HEK293 (cell line): ENCODE measurements around the gene FGF9.

ENCODE experiments used
- CTCF ChIA-PET: fragments of 350-600 bp; formaldehyde crosslinking; extraction: SDS; loops from one replicate; lab custom pipeline; 2021; ENCODE audit warnings: antibody characterized with exemption; lab: Yijun Ruan, JAX
- POLR2A ChIA-PET: fragments of 300-600 bp; formaldehyde crosslinking; extraction: SDS; loops from one replicate; lab custom pipeline; 2020; ENCODE audit warnings: antibody characterized with exemption, inconsistent platforms; lab: Yijun Ruan, JAX
- H3K27ac ChIP-seq: fragments of 200-500 bp; sonication (Bioruptor generic); 2 replicates; pipeline ENCODE4 v1.5.1; 2014; ENCODE audit warnings: low read depth, low read length, control low read depth, inconsistent platforms; ENCODE audit errors: extremely low read depth
- H3K36me3 ChIP-seq, 2 experiments: fragments of 200-500 bp in 1 of 2; sonication (Bioruptor generic) in 1 of 2; 1 replicate in 1 of 2; 2 replicates in 1 of 2; pipeline ENCODE4 v1.5.1; 2014 to 2017; ENCODE audit warnings: inconsistent platforms in 2 of 2, low read length in 2 of 2; ENCODE audit not compliant: control insufficient read depth in 2 of 2, insufficient read depth in 1 of 2
- H3K4me1 ChIP-seq: fragments of 200-500 bp; sonication (Bioruptor generic); 2 replicates; pipeline ENCODE4 v1.5.1; 2014; ENCODE audit warnings: mild to moderate bottlenecking, low read length, inconsistent platforms; ENCODE audit not compliant: control insufficient read depth, insufficient read depth
- H3K4me3 ChIP-seq: 2 replicates; pipeline ENCODE4 v1.5.1; 2011; ENCODE audit warnings: low read depth, mild to moderate bottlenecking, control low read depth, low read length, moderate library complexity
- H3K9me3 ChIP-seq: fragments of 200-500 bp; sonication (Bioruptor generic); 2 replicates; pipeline ENCODE4 v1.5.1; 2014; ENCODE audit warnings: low read depth, low read length, inconsistent platforms; ENCODE audit not compliant: control insufficient read depth, insufficient read depth
- MZF1 ChIP-seq: fragments of 450-650 bp; formaldehyde crosslinking; IDR thresholded peaks from 2 replicates; pipeline ENCODE4 v1.5.1; 2017; ENCODE audit warnings: missing biosample characterization, missing genetic modification characterization, borderline replicate concordance
- PRDM2 ChIP-seq: fragments of 450-650 bp; formaldehyde crosslinking; IDR thresholded peaks from 2 replicates; pipeline ENCODE4 v1.5.1; 2016; ENCODE audit warnings: missing biosample characterization, missing genetic modification characterization, borderline replicate concordance
- REPIN1 ChIP-seq: fragments of 450-650 bp; formaldehyde crosslinking; IDR thresholded peaks from 2 replicates; pipeline ENCODE4 v1.5.1; 2017; ENCODE audit warnings: missing biosample characterization, missing genetic modification characterization, low read depth
- SCRT1 ChIP-seq: fragments of 450-650 bp; formaldehyde crosslinking; IDR thresholded peaks from 2 replicates; pipeline ENCODE4 v1.5.1; 2016; ENCODE audit warnings: missing biosample characterization, missing genetic modification characterization, borderline replicate concordance
- TRIM28 ChIP-seq: IDR thresholded peaks from 2 replicates; pipeline ENCODE4 v1.6.1; 2011; ENCODE audit warnings: low read length, control low read depth, borderline replicate concordance
- ZNF112 ChIP-seq: fragments of 450-650 bp; formaldehyde crosslinking; IDR thresholded peaks from 2 replicates; pipeline ENCODE4 v1.5.0; 2017; ENCODE audit warnings: missing biosample characterization, missing genetic modification characterization
- ZNF138 ChIP-seq: fragments of 450-650 bp; formaldehyde crosslinking; IDR thresholded peaks from 2 replicates; pipeline ENCODE4 v1.5.1; 2016; ENCODE audit warnings: missing biosample characterization, missing genetic modification characterization, borderline replicate concordance
- ZNF24 ChIP-seq: fragments of 450-650 bp; formaldehyde crosslinking; IDR thresholded peaks from 2 replicates; pipeline ENCODE4 v1.5.1; 2016; ENCODE audit warnings: missing biosample characterization, missing genetic modification characterization
- ZNF366 ChIP-seq: fragments of 450-650 bp; formaldehyde crosslinking; conservative IDR thresholded peaks from 2 replicates; pipeline ENCODE4 v1.5.1; 2016; ENCODE audit warnings: missing biosample characterization, missing genetic modification characterization
- ZNF416 ChIP-seq: fragments of 450-650 bp; formaldehyde crosslinking; IDR thresholded peaks from 2 replicates; pipeline ENCODE4 v1.5.1; 2016; ENCODE audit warnings: missing biosample characterization, missing genetic modification characterization
- ZNF426 ChIP-seq: fragments of 450-650 bp; formaldehyde crosslinking; IDR thresholded peaks from 2 replicates; pipeline ENCODE4 v1.5.1; 2017; ENCODE audit warnings: missing biosample characterization, missing genetic modification characterization, mild to moderate bottlenecking, inconsistent platforms, moderate library complexity
- ZNF521 ChIP-seq: fragments of 450-650 bp; formaldehyde crosslinking; IDR thresholded peaks from 2 replicates; pipeline ENCODE4 v1.5.1; 2017; ENCODE audit warnings: missing biosample characterization, mild to moderate bottlenecking, missing genetic modification characterization
- ZNF544 ChIP-seq: fragments of 450-650 bp; formaldehyde crosslinking; IDR thresholded peaks from 2 replicates; pipeline ENCODE4 v1.5.0; 2017; ENCODE audit warnings: missing biosample characterization, missing genetic modification characterization
- ZNF560 ChIP-seq: fragments of 450-650 bp; formaldehyde crosslinking; IDR thresholded peaks from 2 replicates; pipeline ENCODE4 v1.5.1; 2017; ENCODE audit warnings: missing biosample characterization, missing genetic modification characterization, borderline replicate concordance
- ZNF561 ChIP-seq: fragments of 450-650 bp; IDR thresholded peaks from 2 replicates; pipeline ENCODE4 v1.5.1; 2018; ENCODE audit warnings: missing biosample characterization, missing genetic modification characterization, borderline replicate concordance
- ZNF670 ChIP-seq: fragments of 450-650 bp; formaldehyde crosslinking; IDR thresholded peaks from 2 replicates; pipeline ENCODE4 v1.5.1; 2016; ENCODE audit warnings: missing biosample characterization, missing genetic modification characterization, low read depth
- ZNF777 ChIP-seq: fragments of 450-650 bp; formaldehyde crosslinking; IDR thresholded peaks from 2 replicates; pipeline ENCODE4 v1.5.1; 2017; ENCODE audit warnings: missing biosample characterization, missing genetic modification characterization, borderline replicate concordance
- ZSCAN18 ChIP-seq: fragments of 450-650 bp; formaldehyde crosslinking; IDR thresholded peaks from 2 replicates; pipeline ENCODE4 v1.5.1; 2016; ENCODE audit warnings: missing biosample characterization, missing genetic modification characterization
- ZSCAN23 ChIP-seq: fragments of 450-650 bp; formaldehyde crosslinking; IDR thresholded peaks from 2 replicates; pipeline ENCODE4 v1.5.1; 2016; ENCODE audit warnings: missing biosample characterization, missing genetic modification characterization
- ZXDB ChIP-seq: fragments of 450-650 bp; formaldehyde crosslinking; IDR thresholded peaks from 2 replicates; pipeline ENCODE4 v1.5.1; 2016; ENCODE audit warnings: missing biosample characterization, missing genetic modification characterization
- TF ChIP-seq, protein P1 (sequence below): fragments of 450-650 bp; formaldehyde crosslinking; IDR thresholded peaks from 2 replicates; pipeline ENCODE4 v1.5.1; 2016; ENCODE audit warnings: missing biosample characterization, missing genetic modification characterization
- TF ChIP-seq, protein P2 (sequence below): fragments of 450-650 bp; formaldehyde crosslinking; IDR thresholded peaks from 2 replicates; pipeline ENCODE4 v1.5.1; 2017; ENCODE audit warnings: missing biosample characterization, missing genetic modification characterization
- TF ChIP-seq, protein P3 (sequence below): fragments of 450-650 bp; formaldehyde crosslinking; IDR thresholded peaks from 2 replicates; pipeline ENCODE4 v1.5.1; 2016; ENCODE audit warnings: missing biosample characterization, missing genetic modification characterization

The FGF9 gene

GRCh38 chr13:21710163-21710562 lies 39.3 kb downstream of the FGF9 start (continued):
- TF ChIP-seq PRDM2 (tag by site-specific recombination): no peak
- TF ChIP-seq, protein P1, sequence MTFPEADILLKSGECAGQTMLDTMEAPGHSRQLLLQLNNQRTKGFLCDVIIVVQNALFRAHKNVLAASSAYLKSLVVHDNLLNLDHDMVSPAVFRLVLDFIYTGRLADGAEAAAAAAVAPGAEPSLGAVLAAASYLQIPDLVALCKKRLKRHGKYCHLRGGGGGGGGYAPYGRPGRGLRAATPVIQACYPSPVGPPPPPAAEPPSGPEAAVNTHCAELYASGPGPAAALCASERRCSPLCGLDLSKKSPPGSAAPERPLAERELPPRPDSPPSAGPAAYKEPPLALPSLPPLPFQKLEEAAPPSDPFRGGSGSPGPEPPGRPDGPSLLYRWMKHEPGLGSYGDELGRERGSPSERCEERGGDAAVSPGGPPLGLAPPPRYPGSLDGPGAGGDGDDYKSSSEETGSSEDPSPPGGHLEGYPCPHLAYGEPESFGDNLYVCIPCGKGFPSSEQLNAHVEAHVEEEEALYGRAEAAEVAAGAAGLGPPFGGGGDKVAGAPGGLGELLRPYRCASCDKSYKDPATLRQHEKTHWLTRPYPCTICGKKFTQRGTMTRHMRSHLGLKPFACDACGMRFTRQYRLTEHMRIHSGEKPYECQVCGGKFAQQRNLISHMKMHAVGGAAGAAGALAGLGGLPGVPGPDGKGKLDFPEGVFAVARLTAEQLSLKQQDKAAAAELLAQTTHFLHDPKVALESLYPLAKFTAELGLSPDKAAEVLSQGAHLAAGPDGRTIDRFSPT: no peak
- no peak for TF ChIP-seq ZNF521 (tag by site-specific recombination)
- TF ChIP-seq, protein P2, sequence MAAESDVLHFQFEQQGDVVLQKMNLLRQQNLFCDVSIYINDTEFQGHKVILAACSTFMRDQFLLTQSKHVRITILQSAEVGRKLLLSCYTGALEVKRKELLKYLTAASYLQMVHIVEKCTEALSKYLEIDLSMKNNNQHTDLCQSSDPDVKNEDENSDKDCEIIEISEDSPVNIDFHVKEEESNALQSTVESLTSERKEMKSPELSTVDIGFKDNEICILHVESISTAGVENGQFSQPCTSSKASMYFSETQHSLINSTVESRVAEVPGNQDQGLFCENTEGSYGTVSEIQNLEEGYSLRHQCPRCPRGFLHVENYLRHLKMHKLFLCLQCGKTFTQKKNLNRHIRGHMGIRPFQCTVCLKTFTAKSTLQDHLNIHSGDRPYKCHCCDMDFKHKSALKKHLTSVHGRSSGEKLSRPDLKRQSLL (tag by site-specific recombination): no peak
- no peak for TF ChIP-seq ZNF416 (tag by site-specific recombination)
- TF ChIP-seq MZF1: no peak
- TF ChIP-seq TRIM28: no peak
- TF ChIP-seq ZNF112 (tag by site-specific recombination): no peak
- TF ChIP-seq REPIN1 (tag by site-specific recombination): no peak

DNA sequence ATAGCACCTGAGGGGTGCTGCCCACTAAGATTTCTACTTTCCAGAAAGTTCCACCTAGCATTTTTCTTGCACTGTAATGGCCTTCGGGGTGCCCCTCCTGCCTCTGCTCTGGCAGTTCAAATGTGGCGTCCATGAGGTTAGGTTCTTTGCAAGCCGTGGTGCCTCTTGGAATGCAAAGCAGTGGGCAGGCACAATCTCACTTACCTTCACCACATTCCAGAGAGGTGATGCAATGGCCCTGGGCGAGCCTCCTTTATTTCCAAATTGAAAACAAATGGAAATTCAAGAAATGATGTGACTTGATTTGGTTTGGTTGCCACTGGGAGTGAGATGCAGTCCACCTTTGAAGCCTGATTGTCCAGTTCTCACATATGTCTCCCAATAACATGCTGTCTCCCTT lies 46.9 kb downstream of the FGF9 start:
- H3K4me1 ChIP-seq: no peaks in the 10 kb centered on the region
- H3K4me3 ChIP-seq: no peak overlapping the region
- no peaks in the 10 kb centered on the region for H3K36me3 ChIP-seq
- H3K9me3 ChIP-seq: no peaks in the 10 kb centered on the region
- TF ChIP-seq, protein P3, sequence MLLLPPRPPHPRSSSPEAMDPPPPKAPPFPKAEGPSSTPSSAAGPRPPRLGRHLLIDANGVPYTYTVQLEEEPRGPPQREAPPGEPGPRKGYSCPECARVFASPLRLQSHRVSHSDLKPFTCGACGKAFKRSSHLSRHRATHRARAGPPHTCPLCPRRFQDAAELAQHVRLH (tag by site-specific recombination): no peak
- TF ChIP-seq ZNF24 (tag by site-specific recombination) (no peak), ZNF138 (tag by site-specific recombination) (no peak), ZNF366 (tag by site-specific recombination) (no peak), ZSCAN18 (tag by site-specific recombination) (no peak), ZNF426 (tag by site-specific recombination) (no peak), ZNF544 (tag by site-specific recombination) (no peak), ZNF777 (tag by site-specific recombination) (no peak), ZSCAN23 (tag by site-specific recombination) (no peak), ZNF670 (tag by site-specific recombination) (no peak), ZNF561 (tag by site-specific recombination) (no peak), ZNF560 (tag by site-specific recombination) (no peak), ZXDB (tag by site-specific recombination) (no peak), SCRT1 (tag by site-specific recombination) (no peak)
- ChIA-PET POLR2A (no interaction called here), CTCF (no interaction called here)
- no peak overlapping the region for H3K27ac ChIP-seq
